Measurements from ENCODE around the gene TEKTIP1. TPM values are rescaled to one million over a fixed set of nuclear protein-coding genes. Genes with fewer than 3 reads are reported as not detected.
A peak's percentile ranks its signal among the peaks of the same experiment; 100 is the strongest.

Gene TEKTIP1
- 0.29 TPM in 1 of 2 replicates, not detected in the other for total RNA-seq (2014; rRNA removed; shearing (Covaris generic); ENCODE audit: low replicate concordance)

GRCh38 chr19:3538965-3539755 lies at the start of gene TEKTIP1:
Gene TEKTIP1, plus strand, starts transcription at chr19:3539174. Its CDS starts 4 bp downstream, at chr19:3539178.
- Histone ChIP-seq H3K4me3 (ENCODE audit: low read length) (no peak within 1 kb of the TSS), H3K36me3 (ENCODE audit: insufficient read depth, low read length) (peaks cover 4% of the 10 kb centered on the region; the same call in 1 of the 2 replicates), H3K27ac (ENCODE audit: low read length) (no peak within 1 kb of the TSS), H3K79me2 (ENCODE audit: low read length) (no peaks in the 10 kb centered on the region), H2AFZ (ENCODE audit: low read length) (no peak within 1 kb of the TSS), H3K9ac (ENCODE audit: low read length) (no peak within 1 kb of the TSS), H3K4me2 (ENCODE audit: low read depth, low read length, poor library complexity, severe bottlenecking) (no peak within 1 kb of the TSS), H4K20me1 (ENCODE audit: insufficient read depth, low read depth, low read length) (no peaks in the 10 kb centered on the region; the same call in 1 of the 2 replicates), H3K9me3 (ENCODE audit: low read length) (no peaks in the 10 kb centered on the region), H3K9me2 (replicated peaks; ENCODE audit: insufficient read depth, low read length) (no peaks in the 10 kb centered on the region), H3K4me1 (ENCODE audit: low read length) (no peaks in the 10 kb centered on the region), H3K27me3 (ENCODE audit: low read length) (no peaks in the 10 kb centered on the region)
- DNase-seq, result no peak

- Histone ChIP-seq H3K36me3 (ENCODE audit: insufficient read depth, low read length) (no peaks in the 10 kb centered on the region), H3K9me2 (replicated peaks; ENCODE audit: insufficient read depth, low read length) (no peaks in the 10 kb centered on the region), H3K4me3 (ENCODE audit: low read length) (no peak overlapping the region), H3K9ac (ENCODE audit: low read length) (no peak overlapping the region), H3K9me3 (ENCODE audit: low read length) (no peaks in the 10 kb centered on the region), H3K27me3 (ENCODE audit: low read length) (no peaks in the 10 kb centered on the region), H3K27ac (ENCODE audit: low read length) (no peak overlapping the region), H3K4me2 (ENCODE audit: low read depth, low read length, poor library complexity, severe bottlenecking) (no peak overlapping the region), H3K4me1 (ENCODE audit: low read length) (no peaks in the 10 kb centered on the region), H3K79me2 (ENCODE audit: low read length) (no peaks in the 10 kb centered on the region), H4K20me1 (ENCODE audit: insufficient read depth, low read depth, low read length) (no peaks in the 10 kb centered on the region), H2AFZ (ENCODE audit: low read length) (no peak overlapping the region)
- no peak for DNase-seq
These were observed 47.4 kb upstream of the TEKTIP1 start for GRCh38 chr19:3491396-3492119.

- no peak for DNase-seq
- Histone ChIP-seq H3K4me2 (ENCODE audit: low read depth, low read length, poor library complexity, severe bottlenecking) (no peak overlapping the region), H3K9me2 (replicated peaks; ENCODE audit: insufficient read depth, low read length) (no peaks in the 10 kb centered on the region), H3K4me1 (ENCODE audit: low read length) (no peaks in the 10 kb centered on the region), H2AFZ (ENCODE audit: low read length) (no peak overlapping the region), H3K9ac (ENCODE audit: low read length) (no peak overlapping the region), H3K36me3 (ENCODE audit: insufficient read depth, low read length) (no peaks in the 10 kb centered on the region), H3K4me3 (ENCODE audit: low read length) (no peak overlapping the region), H3K9me3 (ENCODE audit: low read length) (no peaks in the 10 kb centered on the region), H3K79me2 (ENCODE audit: low read length) (peaks cover 4% of the 10 kb centered on the region), H3K27me3 (ENCODE audit: low read length) (no peaks in the 10 kb centered on the region), H3K27ac (ENCODE audit: low read length) (no peak overlapping the region), H4K20me1 (ENCODE audit: insufficient read depth, low read depth, low read length) (no peaks in the 10 kb centered on the region)
These were observed 46.7 kb upstream of the TEKTIP1 start for GRCh38 chr19:3492131-3492839.

DNA sequence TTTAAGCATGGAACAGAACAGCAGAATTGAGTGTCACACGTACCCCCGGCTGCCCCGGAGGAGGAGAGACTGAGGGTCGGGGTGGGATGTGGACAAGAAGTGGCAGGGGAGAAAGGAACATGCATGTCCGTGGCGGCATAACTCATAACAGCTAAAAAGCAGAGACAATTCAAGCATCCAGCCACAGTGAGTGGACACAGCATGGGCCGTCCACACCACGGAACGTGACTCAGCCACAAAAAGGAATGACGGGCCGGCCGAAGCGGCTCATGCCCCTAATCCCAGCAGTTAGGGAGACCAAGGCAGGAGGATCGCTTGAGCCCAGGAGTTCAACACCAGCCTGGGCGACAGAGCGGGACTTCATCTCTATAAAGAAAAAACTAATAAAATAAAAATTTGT lies 46.1 kb upstream of the TEKTIP1 start:
- Histone ChIP-seq H3K79me2 (ENCODE audit: low read length) (peaks cover 10% of the 10 kb centered on the region), H3K9me3 (ENCODE audit: low read length) (no peaks in the 10 kb centered on the region), H4K20me1 (ENCODE audit: insufficient read depth, low read depth, low read length) (no peaks in the 10 kb centered on the region), H3K9me2 (replicated peaks; ENCODE audit: insufficient read depth, low read length) (no peaks in the 10 kb centered on the region), H2AFZ (ENCODE audit: low read length) (no peak overlapping the region), H3K27ac (ENCODE audit: low read length) (no peak overlapping the region), H3K4me1 (ENCODE audit: low read length) (no peaks in the 10 kb centered on the region), H3K4me3 (ENCODE audit: low read length) (no peak overlapping the region), H3K9ac (ENCODE audit: low read length) (no peak overlapping the region), H3K27me3 (ENCODE audit: low read length) (no peaks in the 10 kb centered on the region), H3K36me3 (ENCODE audit: insufficient read depth, low read length) (no peaks in the 10 kb centered on the region), H3K4me2 (ENCODE audit: low read depth, low read length, poor library complexity, severe bottlenecking) (no peak overlapping the region)
- DNase-seq, result no peak

- Histone ChIP-seq H3K36me3 (ENCODE audit: insufficient read depth, low read length) (no peaks in the 10 kb centered on the region), H3K27ac (ENCODE audit: low read length) (no peak overlapping the region), H2AFZ (ENCODE audit: low read length) (no peak overlapping the region), H3K4me3 (ENCODE audit: low read length) (no peak overlapping the region), H3K4me2 (ENCODE audit: low read depth, low read length, poor library complexity, severe bottlenecking) (no peak overlapping the region), H3K79me2 (ENCODE audit: low read length) (peaks cover 15% of the 10 kb centered on the region), H3K9ac (ENCODE audit: low read length) (no peak overlapping the region), H3K4me1 (ENCODE audit: low read length) (no peaks in the 10 kb centered on the region), H3K27me3 (ENCODE audit: low read length) (no peaks in the 10 kb centered on the region), H4K20me1 (ENCODE audit: insufficient read depth, low read depth, low read length) (no peaks in the 10 kb centered on the region), H3K9me3 (ENCODE audit: low read length) (no peaks in the 10 kb centered on the region), H3K9me2 (replicated peaks; ENCODE audit: insufficient read depth, low read length) (no peaks in the 10 kb centered on the region)
- no peak for DNase-seq
These were observed 45.3 kb upstream of the TEKTIP1 start for GRCh38 chr19:3493651-3494050.

- Histone ChIP-seq H3K4me2 (ENCODE audit: low read depth, low read length, poor library complexity, severe bottlenecking) (no peak overlapping the region), H3K4me1 (ENCODE audit: low read length) (peaks cover under 1% of the 10 kb centered on the region; the same call in 1 of the 2 replicates), H3K79me2 (ENCODE audit: low read length) (peaks cover 19% of the 10 kb centered on the region), H3K27ac (ENCODE audit: low read length) (no peak overlapping the region), H3K9ac (ENCODE audit: low read length) (no peak overlapping the region), H4K20me1 (ENCODE audit: insufficient read depth, low read depth, low read length) (no peaks in the 10 kb centered on the region), H2AFZ (ENCODE audit: low read length) (no peak overlapping the region), H3K9me2 (replicated peaks; ENCODE audit: insufficient read depth, low read length) (no peaks in the 10 kb centered on the region), H3K36me3 (ENCODE audit: insufficient read depth, low read length) (no peaks in the 10 kb centered on the region), H3K4me3 (ENCODE audit: low read length) (no peak overlapping the region), H3K9me3 (ENCODE audit: low read length) (no peaks in the 10 kb centered on the region), H3K27me3 (ENCODE audit: low read length) (no peaks in the 10 kb centered on the region)
- peak; percentile 66 for DNase-seq
These were observed 44.9 kb upstream of the TEKTIP1 start for GRCh38 chr19:3494051-3494450.

DNA sequence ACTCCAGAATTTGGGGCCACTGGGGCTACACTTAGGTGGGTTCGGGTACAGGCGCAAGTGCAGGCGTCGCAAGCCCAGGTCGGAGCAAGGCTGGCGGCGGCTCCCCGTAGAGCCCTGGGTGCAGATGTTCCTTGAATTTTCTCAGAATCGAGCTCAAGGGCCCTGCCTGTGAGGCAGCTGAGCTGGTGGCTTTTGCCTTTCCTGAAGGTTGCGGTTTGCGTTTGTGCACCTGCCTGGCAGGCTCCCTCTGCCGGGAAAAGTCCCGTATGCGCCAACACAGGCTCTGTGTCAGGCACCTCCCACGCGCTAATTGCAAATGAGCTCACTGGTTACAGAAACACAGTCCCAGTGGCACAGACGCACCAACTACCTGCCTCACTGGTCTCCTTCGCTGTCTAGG lies 44.4 kb upstream of the TEKTIP1 start:
- Histone ChIP-seq H3K79me2 (ENCODE audit: low read length) (peaks cover 24% of the 10 kb centered on the region), H3K4me3 (ENCODE audit: low read length) (no peak overlapping the region), H3K27ac (ENCODE audit: low read length) (no peak overlapping the region), H3K4me1 (ENCODE audit: low read length) (peaks cover 6% of the 10 kb centered on the region), H3K9ac (ENCODE audit: low read length) (no peak overlapping the region), H3K36me3 (ENCODE audit: insufficient read depth, low read length) (no peaks in the 10 kb centered on the region), H4K20me1 (ENCODE audit: insufficient read depth, low read depth, low read length) (no peaks in the 10 kb centered on the region), H3K4me2 (ENCODE audit: low read depth, low read length, poor library complexity, severe bottlenecking) (no peak overlapping the region), H3K27me3 (ENCODE audit: low read length) (no peaks in the 10 kb centered on the region), H3K9me2 (replicated peaks; ENCODE audit: insufficient read depth, low read length) (no peaks in the 10 kb centered on the region), H2AFZ (ENCODE audit: low read length) (no peak overlapping the region), H3K9me3 (ENCODE audit: low read length) (no peaks in the 10 kb centered on the region)
- DNase-seq, result no peak

Data from Karpas-422 (cell line).